Measurements from ENCODE around the gene FGF3. TPM values are rescaled to one million over a fixed set of nuclear protein-coding genes. Genes with fewer than 3 reads are reported as not detected.
A peak's percentile ranks its signal among the peaks of the same experiment; 100 is the strongest.

FGF3 gene
- total RNA-seq, 1 donor from 2014 or later: not detected

DNA sequence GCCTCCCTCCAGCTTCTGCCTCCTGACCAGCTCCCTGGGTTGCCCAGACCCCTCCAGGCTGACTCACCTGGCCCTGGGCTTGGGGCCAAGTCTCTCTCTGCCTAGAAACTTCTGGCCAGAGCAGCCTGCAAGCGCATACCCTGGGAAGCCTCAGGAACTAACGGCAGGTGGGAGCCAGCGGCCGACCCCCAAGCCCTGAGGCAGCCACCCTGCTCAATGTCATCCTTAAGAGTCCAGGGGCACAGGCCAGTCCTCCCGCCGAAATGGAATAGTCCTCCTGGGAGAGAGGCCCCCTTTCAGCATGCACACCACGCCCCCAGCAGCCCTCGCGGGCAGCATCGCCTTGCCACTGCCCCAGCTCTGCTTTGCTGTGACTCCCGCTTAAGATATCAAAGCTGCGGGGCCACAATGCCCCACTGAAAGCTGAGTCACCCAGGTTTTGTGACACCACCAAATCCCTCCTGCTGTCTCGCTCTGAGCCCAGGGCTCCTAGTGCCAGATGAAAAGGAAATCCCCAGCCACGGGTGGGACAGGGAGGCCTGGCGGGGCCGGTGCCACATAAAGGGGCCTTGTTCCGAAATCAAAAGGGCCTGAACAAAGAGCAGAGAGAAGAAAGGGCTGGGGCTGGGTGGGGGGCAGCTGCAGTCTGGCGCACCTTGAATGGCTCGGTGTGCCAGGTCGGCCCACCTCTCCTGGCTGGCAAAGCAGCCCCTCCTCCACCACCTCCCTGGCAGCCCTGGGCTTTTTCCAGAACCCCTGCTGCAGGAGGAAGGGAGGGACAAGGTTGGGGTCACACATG is 21.4 kb upstream of the FGF3 start:
- Mint-ChIP-seq H3K27me3 (ENCODE audit: low read depth, unreplicated experiment) (peaks cover 30% of the 10 kb centered on the region), H3K4me3 (ENCODE audit: unreplicated experiment) (no peak overlapping the region), H3K27ac (ENCODE audit: unreplicated experiment) (no peak overlapping the region), H3K36me3 (ENCODE audit: low read depth, unreplicated experiment) (no peaks in the 10 kb centered on the region), H3K9me3 (ENCODE audit: unreplicated experiment) (peaks cover 2% of the 10 kb centered on the region), H3K4me1 (ENCODE audit: low read depth, unreplicated experiment) (no peaks in the 10 kb centered on the region)
- Histone ChIP-seq H3K36me3 (ENCODE audit: insufficient read depth, low read length) (no peaks in the 10 kb centered on the region), H3K4me1 (ENCODE audit: insufficient read depth, low read length) (peaks cover 3% of the 10 kb centered on the region), H3K9ac (ENCODE audit: low read length) (no peak overlapping the region), H3K4me3 (ENCODE audit: insufficient read depth, low read depth, low read length) (no peak overlapping the region), H3K27ac (ENCODE audit: low read depth, low read length) (no peak overlapping the region), H4K20me1 (ENCODE audit: insufficient read depth, low read length) (no peaks in the 10 kb centered on the region), H3K9me3 (ENCODE audit: insufficient read depth, low read depth, low read length) (no peaks in the 10 kb centered on the region), H2AFZ (ENCODE audit: low read depth, low read length) (no peak overlapping the region), H3K27me3 (ENCODE audit: insufficient read depth, low read length) (peaks cover 10% of the 10 kb centered on the region), H3K79me2 (ENCODE audit: insufficient read depth, low read length) (no peaks in the 10 kb centered on the region), H3K4me2 (ENCODE audit: low read length) (peak overlapping the region; percentile 12)
- TF ChIP-seq EZH2 (IDR thresholded peaks at IDR 0.05; ENCODE audit: insufficient read depth, low read length): no peak
- no peak for FAIRE-seq
- no peak for DNase-seq (ENCODE audit: low read depth)

DNA sequence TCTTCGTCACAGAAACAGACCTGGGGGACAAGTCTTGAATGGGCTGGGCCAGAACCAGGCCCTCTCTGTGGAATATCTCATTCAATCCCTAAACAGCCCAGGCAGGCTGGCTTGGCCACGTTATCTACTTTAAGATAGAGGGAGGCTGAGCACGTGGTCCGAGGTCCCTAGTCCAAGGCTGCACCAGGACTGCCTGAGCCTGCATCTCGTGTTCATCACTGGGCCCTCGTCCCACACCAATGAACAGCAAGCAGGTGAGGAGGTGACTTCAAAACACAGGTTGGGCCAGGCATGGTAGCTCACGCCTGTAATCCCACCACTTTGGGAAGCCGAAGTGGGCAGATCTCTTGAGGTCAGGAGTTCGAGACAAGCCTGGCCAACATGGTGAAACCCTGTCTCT is 20.3 kb upstream of the FGF3 start:
- Histone ChIP-seq H3K4me1 (ENCODE audit: insufficient read depth, low read length) (peaks cover 3% of the 10 kb centered on the region), H3K79me2 (ENCODE audit: insufficient read depth, low read length) (no peaks in the 10 kb centered on the region), H3K27me3 (ENCODE audit: insufficient read depth, low read length) (peaks cover 5% of the 10 kb centered on the region), H4K20me1 (ENCODE audit: insufficient read depth, low read length) (no peaks in the 10 kb centered on the region), H3K9ac (ENCODE audit: low read length) (no peak overlapping the region), H3K36me3 (ENCODE audit: insufficient read depth, low read length) (no peaks in the 10 kb centered on the region), H3K9me3 (ENCODE audit: insufficient read depth, low read depth, low read length) (no peaks in the 10 kb centered on the region), H2AFZ (ENCODE audit: low read depth, low read length) (no peak overlapping the region), H3K4me3 (ENCODE audit: insufficient read depth, low read depth, low read length) (no peak overlapping the region), H3K4me2 (ENCODE audit: low read length) (no peak overlapping the region), H3K27ac (ENCODE audit: low read depth, low read length) (no peak overlapping the region)
- Mint-ChIP-seq H3K4me1 (ENCODE audit: low read depth, unreplicated experiment) (no peaks in the 10 kb centered on the region), H3K36me3 (ENCODE audit: low read depth, unreplicated experiment) (no peaks in the 10 kb centered on the region), H3K4me3 (ENCODE audit: unreplicated experiment) (no peak overlapping the region), H3K27ac (ENCODE audit: unreplicated experiment) (no peak overlapping the region), H3K27me3 (ENCODE audit: low read depth, unreplicated experiment) (peaks cover 32% of the 10 kb centered on the region), H3K9me3 (ENCODE audit: unreplicated experiment) (peaks cover 2% of the 10 kb centered on the region)
- no peak for FAIRE-seq
- TF ChIP-seq, protein P1, sequence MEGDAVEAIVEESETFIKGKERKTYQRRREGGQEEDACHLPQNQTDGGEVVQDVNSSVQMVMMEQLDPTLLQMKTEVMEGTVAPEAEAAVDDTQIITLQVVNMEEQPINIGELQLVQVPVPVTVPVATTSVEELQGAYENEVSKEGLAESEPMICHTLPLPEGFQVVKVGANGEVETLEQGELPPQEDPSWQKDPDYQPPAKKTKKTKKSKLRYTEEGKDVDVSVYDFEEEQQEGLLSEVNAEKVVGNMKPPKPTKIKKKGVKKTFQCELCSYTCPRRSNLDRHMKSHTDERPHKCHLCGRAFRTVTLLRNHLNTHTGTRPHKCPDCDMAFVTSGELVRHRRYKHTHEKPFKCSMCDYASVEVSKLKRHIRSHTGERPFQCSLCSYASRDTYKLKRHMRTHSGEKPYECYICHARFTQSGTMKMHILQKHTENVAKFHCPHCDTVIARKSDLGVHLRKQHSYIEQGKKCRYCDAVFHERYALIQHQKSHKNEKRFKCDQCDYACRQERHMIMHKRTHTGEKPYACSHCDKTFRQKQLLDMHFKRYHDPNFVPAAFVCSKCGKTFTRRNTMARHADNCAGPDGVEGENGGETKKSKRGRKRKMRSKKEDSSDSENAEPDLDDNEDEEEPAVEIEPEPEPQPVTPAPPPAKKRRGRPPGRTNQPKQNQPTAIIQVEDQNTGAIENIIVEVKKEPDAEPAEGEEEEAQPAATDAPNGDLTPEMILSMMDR (IDR thresholded peaks at IDR 0.05; ENCODE audit: insufficient read depth, low read depth, low read length): no peak
- TF ChIP-seq EZH2 (IDR thresholded peaks at IDR 0.05; ENCODE audit: insufficient read depth, low read length): no peak
- DNase-seq (ENCODE audit: low read depth): no peak

DNA sequence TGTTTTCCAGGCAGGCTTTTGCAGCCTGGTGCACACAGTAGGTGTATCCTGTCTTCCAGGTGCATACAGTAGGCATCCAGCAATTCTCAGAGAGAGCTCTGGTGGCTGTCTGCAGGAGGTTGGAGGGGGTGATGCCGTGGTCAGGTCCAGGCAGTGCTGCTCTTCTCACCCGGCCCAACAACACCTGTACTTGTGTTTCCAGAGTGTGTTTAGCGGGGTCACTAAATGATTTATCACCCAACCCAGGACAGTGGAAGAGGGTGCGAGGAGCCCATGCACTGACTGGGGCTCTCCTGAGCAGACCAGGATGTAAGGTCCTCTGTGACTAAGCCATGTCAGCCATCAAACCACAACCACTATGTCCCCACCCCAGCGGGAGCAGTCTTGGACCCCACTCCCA is 18.6 kb upstream of the FGF3 start:
- H3K27me3 Mint-ChIP-seq (ENCODE audit: low read depth, unreplicated experiment): peaks cover 41% of the 10 kb centered on the region
- FAIRE-seq: no peak

More for the DNA sequence above, 18.6 kb upstream of the FGF3 start:
- Histone ChIP-seq H3K9ac (ENCODE audit: low read length) (no peak overlapping the region), H3K4me3 (ENCODE audit: insufficient read depth, low read depth, low read length) (no peak overlapping the region), H3K36me3 (ENCODE audit: insufficient read depth, low read length) (no peaks in the 10 kb centered on the region), H3K9me3 (ENCODE audit: insufficient read depth, low read depth, low read length) (no peaks in the 10 kb centered on the region), H3K79me2 (ENCODE audit: insufficient read depth, low read length) (no peaks in the 10 kb centered on the region), H3K4me1 (ENCODE audit: insufficient read depth, low read length) (peaks cover 3% of the 10 kb centered on the region), H3K27me3 (ENCODE audit: insufficient read depth, low read length) (peaks cover 10% of the 10 kb centered on the region), H4K20me1 (ENCODE audit: insufficient read depth, low read length) (no peaks in the 10 kb centered on the region), H3K4me2 (ENCODE audit: low read length) (no peak overlapping the region), H3K27ac (ENCODE audit: low read depth, low read length) (no peak overlapping the region), H2AFZ (ENCODE audit: low read depth, low read length) (no peak overlapping the region)
- H3K9me3 Mint-ChIP-seq (ENCODE audit: unreplicated experiment): peaks cover 2% of the 10 kb centered on the region
- TF ChIP-seq EZH2 (IDR thresholded peaks at IDR 0.05; ENCODE audit: insufficient read depth, low read length): no peak
- TF ChIP-seq, protein P1 (IDR thresholded peaks at IDR 0.05; ENCODE audit: insufficient read depth, low read depth, low read length): no peak
- DNase-seq (ENCODE audit: low read depth): no peak
- H3K27ac Mint-ChIP-seq (ENCODE audit: unreplicated experiment): no peak overlapping the region
- H3K36me3 Mint-ChIP-seq (ENCODE audit: low read depth, unreplicated experiment): no peaks in the 10 kb centered on the region
- H3K4me1 Mint-ChIP-seq (ENCODE audit: low read depth, unreplicated experiment): no peaks in the 10 kb centered on the region
- no peak overlapping the region for H3K4me3 Mint-ChIP-seq (ENCODE audit: unreplicated experiment)

Data from astrocyte (in vitro differentiated cells and primary cell).